Upper lobe of left lung (tissue), 6 donors: ENCODE data around the gene ECSIT. TPM values are rescaled to one million over a fixed set of nuclear protein-coding genes. Genes with fewer than 3 reads are reported as not detected.
A peak's percentile ranks its signal among the peaks of the same experiment; 100 is the strongest.

ENCODE experiments used
- ATAC-seq, 2 donors: fragments of 200-7000 bp; cut with Tn5 transposase; one replicate each; pipeline ENCODE4 v1.9.1; 2022; ENCODE audit warnings: mild to moderate bottlenecking in 2 of 2, moderate library complexity in 2 of 2; ENCODE audit not compliant: low FRiP score in 2 of 2
- DNase-seq, 2 donors: peaks; one replicate each; pipeline ENCODE4 v3.0.0-alpha.2; 2019 to 2020
- H3K27ac ChIP-seq, 4 donors: fragments of 200-600 bp; sonication (generic); one replicate each; pipeline ENCODE4 v1.5.1; 2016 to 2019
- H3K27me3 ChIP-seq, 4 donors: fragments of 200-600 bp; sonication (generic); one replicate each; pipeline ENCODE4 v1.5.1; 2017 to 2019
- H3K36me3 ChIP-seq, 4 donors: fragments of 200-600 bp; sonication (generic); one replicate each; pipeline ENCODE4 v1.5.1; 2016 to 2019
- H3K4me1 ChIP-seq, 4 donors: fragments of 200-600 bp; sonication (generic); one replicate each; pipeline ENCODE4 v1.5.1; 2018 to 2019
- H3K4me3 ChIP-seq, 4 donors: fragments of 200-600 bp; sonication (generic); one replicate each; pipeline ENCODE4 v1.5.1; 2017 to 2019; ENCODE audit warnings: mild to moderate bottlenecking in 2 of 4, moderate library complexity in 1 of 4
- H3K9me3 ChIP-seq, 4 donors: fragments of 200-600 bp; sonication (generic); one replicate each; pipeline ENCODE4 v1.5.1; 2018 to 2019
- CTCF ChIP-seq, 6 experiments: fragments of 450-650 bp in 4 of 6; fragments of 200-600 bp in 2 of 6; sonication (generic) in 2 of 6; IDR thresholded peaks; one replicate each; pipeline ENCODE4 v1.5.1; 2016 to 2019; ENCODE audit warnings: antibody characterized with exemption in 6 of 6
- EP300 ChIP-seq, 4 donors: sonication (generic); formaldehyde crosslinking; IDR thresholded peaks; one replicate each; pipeline ENCODE4 v1.5.1; 2017; ENCODE audit warnings: antibody characterized with exemption in 4 of 4, control low read depth in 2 of 4
- POLR2A ChIP-seq, 4 donors: fragments of 450-650 bp; IDR thresholded peaks; one replicate each; pipeline ENCODE4 v1.5.1; 2016 to 2017; ENCODE audit warnings: antibody characterized with exemption in 4 of 4, mild to moderate bottlenecking in 2 of 4
- POLR2AphosphoS5 ChIP-seq, 2 donors: sonication (generic); formaldehyde crosslinking; IDR thresholded peaks; one replicate each; pipeline ENCODE4 v1.5.1; 2017; ENCODE audit warnings: antibody characterized with exemption in 2 of 2
- WGBS, 2 donors: methylation state at CpG; one replicate each; pipeline ENCODE4 v1.1.5; 2017 to 2018; 5-methylcytosine and 5-hydroxymethylcytosine counted together
- total RNA-seq, 6 donors: library from RNA; depleted of rRNA in 4 of 6; stranded (reverse); fragments of >200 nt in 4 of 6; gene quantifications; one replicate each; pipeline versions ENCODE4 v1.1.0 to v1.2.1, GENCODE V29; 2016 to 2021
- donor health status: DM: no; HTN: no; CAD: no; lungs with moderate emphysema.
- donor health status: DM: no; HTN: yes; CAD: no; lungs with severe emphysema.

The ECSIT gene
- total RNA-seq, 6 donors from 2014 or later = 32.1 to 77.5 (median 48.6) TPM

- no peaks in the 10 kb centered on the region for H3K9me3 ChIP-seq
- H3K4me1 ChIP-seq = no peaks in the 10 kb centered on the region
- TF ChIP-seq CTCF (IDR thresholded peaks at IDR 0.05) (peak; percentile 35 to 59 (median 52)), POLR2A (IDR thresholded peaks at IDR 0.05) (no peak)
- DNase-seq = peak in 1 of 2 donors; percentile 49
- peaks cover 0 to 49% (median 25%) of the 10 kb centered on the region in 4 donors for H3K36me3 ChIP-seq
- no peak overlapping the region for H3K27ac ChIP-seq
- H3K4me3 ChIP-seq = no peak overlapping the region
- WGBS, 2 donors = 73 to 88% methylated on average over 11 to 17 of the region's 17 CpGs
- H3K27me3 ChIP-seq = no peaks in the 10 kb centered on the region
- peak; percentile 60 to 79 for ATAC-seq
Observed at GRCh38 chr19:11496391-11497163, 32.4 kb downstream of the ECSIT start.

GRCh38 chr19:11495885-11496284 is 33.0 kb downstream of the ECSIT start:
- Histone ChIP-seq H3K4me3 (no peak overlapping the region), H3K36me3 (peaks cover 0 to 54% (median 28%) of the 10 kb centered on the region in 4 donors), H3K9me3 (no peaks in the 10 kb centered on the region), H3K4me1 (no peaks in the 10 kb centered on the region), H3K27me3 (no peaks in the 10 kb centered on the region), H3K27ac (no peak overlapping the region)
- DNase-seq (peak in 1 of 2 donors; percentile 78), ATAC-seq (no peak)
- WGBS, 2 donors = 95% methylated on average over 22 of the region's 22 CpGs; no CpG with 5 or more reads in 1 of the 2 donors
- TF ChIP-seq EP300 (IDR thresholded peaks at IDR 0.05) (no peak), POLR2A (IDR thresholded peaks at IDR 0.05) (no peak), CTCF (IDR thresholded peaks at IDR 0.05) (no peak), POLR2AphosphoS5 (IDR thresholded peaks at IDR 0.05) (no peak)

GRCh38 chr19:11495481-11495880 is 33.5 kb downstream of the ECSIT start:
- Histone ChIP-seq H3K36me3 (peaks cover 0 to 58% (median 28%) of the 10 kb centered on the region in 4 donors), H3K27ac (no peak overlapping the region), H3K27me3 (no peaks in the 10 kb centered on the region), H3K4me3 (no peak overlapping the region), H3K9me3 (no peaks in the 10 kb centered on the region), H3K4me1 (no peaks in the 10 kb centered on the region)
- no peak for DNase-seq
- WGBS, 2 donors = 94 to 95% methylated on average over 6 to 10 of the region's 10 CpGs
- TF ChIP-seq POLR2A (IDR thresholded peaks at IDR 0.05) (no peak), CTCF (IDR thresholded peaks at IDR 0.05) (no peak), POLR2AphosphoS5 (IDR thresholded peaks at IDR 0.05) (no peak), EP300 (IDR thresholded peaks at IDR 0.05) (no peak)
- no peak for ATAC-seq

GRCh38 chr19:11494634-11495285 is 34.2 kb downstream of the ECSIT start:
- Histone ChIP-seq H3K27ac (no peak overlapping the region), H3K27me3 (no peaks in the 10 kb centered on the region), H3K9me3 (no peaks in the 10 kb centered on the region), H3K4me1 (no peaks in the 10 kb centered on the region), H3K4me3 (no peak overlapping the region), H3K36me3 (peaks cover 0 to 66% (median 28%) of the 10 kb centered on the region in 4 donors)
- WGBS, 2 donors = 92 to 96% methylated on average over 16 to 27 of the region's 27 CpGs
- DNase-seq (peak in 1 of 2 donors; percentile 72), ATAC-seq (no peak)
- no peak for TF ChIP-seq POLR2AphosphoS5 (IDR thresholded peaks at IDR 0.05)
- TF ChIP-seq POLR2A (IDR thresholded peaks at IDR 0.05) = no peak
- TF ChIP-seq EP300 (IDR thresholded peaks at IDR 0.05) = no peak
- no peak for TF ChIP-seq CTCF (IDR thresholded peaks at IDR 0.05)
